Epithelial cell of proximal tubule (primary cell): ENCODE results near the gene MB21D2. TPM values are rescaled to one million over a fixed set of nuclear protein-coding genes. Genes with fewer than 3 reads are reported as not detected.
A peak's percentile ranks its signal among the peaks of the same experiment; 100 is the strongest.
"Not testable (repeated sequence)": the region's sequence is repeated elsewhere in the genome, so short reads cannot be mapped to it uniquely, and the experiment has no call there.

ENCODE experiments used
- DNase-seq: peaks from one replicate; pipeline ENCODE4 v3.0.0-alpha.2; 2011; ENCODE audit warnings: low read depth
- H3K4me3 ChIP-seq: 2 replicates; pipeline ENCODE4 v1.5.1; 2011; ENCODE audit warnings: low read depth, mild to moderate bottlenecking, low read length
- CTCF ChIP-seq: conservative IDR thresholded peaks from 2 replicates; pipeline ENCODE4 v1.5.1; 2012; ENCODE audit warnings: low read depth, mild to moderate bottlenecking, low read length
- total RNA-seq: library from RNA; depleted of rRNA; stranded (reverse); fragments of >200 nt; gene quantifications from 2 replicates; pipeline ENCODE4 v1.2.3, GENCODE V29; 2015

The MB21D2 gene
- total RNA-seq, 1 donor from 2014 or later, result 17.7 TPM

GRCh38 chr3:192795021-192795420, 122.6 kb downstream of the MB21D2 start:
- DNase-seq, result no peak

GRCh38 chr3:192794216-192794615, 123.4 kb downstream of the MB21D2 start:
- no peak for TF ChIP-seq CTCF
- no peak overlapping the region for H3K4me3 ChIP-seq
- no peak for DNase-seq

More at GRCh38 chr3:192795021-192795420, 122.6 kb downstream of the MB21D2 start:
- no peak for TF ChIP-seq CTCF
- H3K4me3 ChIP-seq, result no peak overlapping the region

DNA sequence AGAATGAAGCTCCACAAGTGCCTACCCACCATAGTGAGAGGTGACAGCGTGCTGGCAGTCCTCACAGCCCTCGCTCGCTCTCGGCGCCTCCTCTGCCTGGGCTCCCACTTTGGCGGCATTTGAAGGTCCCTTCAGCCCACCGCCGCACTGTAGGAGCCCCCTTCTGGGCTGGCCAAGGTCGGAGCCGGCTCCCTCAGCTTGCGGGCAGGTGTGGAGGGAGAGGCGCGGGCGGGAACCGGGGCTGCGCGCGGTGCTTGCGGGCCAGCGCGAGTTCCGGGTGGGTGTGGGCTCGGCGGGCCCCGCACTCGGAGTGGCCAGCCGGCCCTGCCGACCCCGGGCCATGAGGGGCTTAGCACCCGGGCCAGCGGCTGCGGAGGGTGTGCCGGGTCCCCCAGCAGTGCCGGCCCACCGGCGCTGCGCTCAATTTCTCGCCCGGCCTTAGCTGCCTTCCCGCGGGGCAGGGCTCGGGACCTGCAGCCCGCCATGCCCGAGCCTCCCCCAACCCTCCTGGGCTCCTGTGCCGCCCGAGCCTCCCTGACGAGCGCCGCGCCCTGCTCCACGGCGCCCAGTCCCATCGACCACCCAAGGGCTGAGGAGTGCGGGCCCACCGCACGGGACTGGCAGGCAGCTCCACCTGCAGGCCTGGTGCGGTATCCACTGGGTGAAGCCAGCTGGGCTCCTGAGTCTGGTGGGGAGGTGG, 128.7 kb downstream of the MB21D2 start:
- not testable (repeated sequence) for DNase-seq, H3K4me3 ChIP-seq

DNA sequence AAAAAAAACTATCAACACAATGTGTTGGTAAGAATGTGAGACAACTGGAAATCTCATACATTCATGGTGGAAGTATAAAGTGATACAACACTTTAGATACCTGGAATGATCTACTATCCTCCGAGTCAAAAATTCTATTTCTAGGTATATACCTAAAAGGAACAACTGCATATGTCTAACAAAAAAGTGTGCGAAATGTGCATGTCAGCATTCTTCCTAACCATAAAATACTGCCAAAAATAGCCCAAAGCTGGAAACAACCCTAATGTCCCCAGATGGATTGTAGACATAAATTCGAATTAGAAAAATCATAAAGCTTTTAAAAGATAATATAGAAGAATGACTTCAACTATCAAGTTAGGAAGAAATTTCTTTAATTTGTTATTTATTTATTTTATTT, 139.1 kb downstream of the MB21D2 start:
- no peak overlapping the region for H3K4me3 ChIP-seq
- no peak for DNase-seq
- TF ChIP-seq CTCF, result no peak

DNA sequence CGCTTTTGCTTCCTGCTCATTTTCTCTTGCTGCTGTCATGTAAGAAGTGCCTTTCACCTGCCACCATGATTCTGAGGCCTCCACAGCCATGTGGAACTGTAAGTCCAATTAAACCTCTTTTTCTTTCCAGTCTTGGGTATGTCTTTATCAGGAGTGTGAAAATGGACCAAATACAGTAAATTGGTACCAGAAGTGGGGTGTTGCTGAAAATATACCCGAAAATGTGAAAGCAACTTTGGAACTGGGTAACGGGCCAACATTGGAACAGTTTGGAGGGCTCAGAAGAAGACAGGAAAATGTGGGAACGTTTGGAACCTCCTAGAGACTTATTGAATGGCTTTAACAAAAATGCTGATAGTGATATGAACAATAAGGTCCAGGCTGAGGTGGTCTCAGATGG, 143.3 kb downstream of the MB21D2 start:
- H3K4me3 ChIP-seq, DNase-seq: not testable (repeated sequence)

DNA sequence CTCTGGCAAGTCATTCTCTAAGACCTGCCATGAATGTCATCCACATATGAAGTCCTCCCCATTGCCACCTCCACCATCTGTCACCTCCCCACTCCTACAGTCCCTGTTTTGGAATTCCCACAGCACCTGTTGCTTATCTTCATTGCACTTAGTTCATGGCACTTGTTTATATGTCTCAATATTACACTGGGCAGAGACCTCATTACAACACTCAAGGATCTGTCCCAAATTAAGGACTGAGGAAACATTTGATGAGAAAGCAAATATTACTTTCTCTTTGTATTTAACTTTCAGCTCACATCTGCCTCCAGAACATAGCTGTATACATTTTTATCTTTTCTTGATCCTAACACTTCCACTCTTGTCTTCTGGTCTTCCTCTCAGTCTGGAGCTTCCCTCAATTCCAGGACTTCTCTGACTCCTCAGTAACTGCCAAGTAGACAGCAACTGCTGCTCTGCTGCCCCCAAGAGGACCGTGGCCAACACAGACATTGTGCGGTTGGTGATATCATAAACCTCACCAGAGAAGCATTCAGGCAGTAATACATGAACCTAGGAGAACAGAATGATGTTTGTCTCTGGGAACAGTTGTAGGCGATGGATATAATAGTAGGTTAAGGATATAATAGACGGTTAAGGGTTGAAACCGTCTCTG, 145.3 kb downstream of the MB21D2 start:
- TF ChIP-seq CTCF, result peak; percentile 69
- H3K4me3 ChIP-seq, result no peak overlapping the region
- DNase-seq, result no peak

DNA sequence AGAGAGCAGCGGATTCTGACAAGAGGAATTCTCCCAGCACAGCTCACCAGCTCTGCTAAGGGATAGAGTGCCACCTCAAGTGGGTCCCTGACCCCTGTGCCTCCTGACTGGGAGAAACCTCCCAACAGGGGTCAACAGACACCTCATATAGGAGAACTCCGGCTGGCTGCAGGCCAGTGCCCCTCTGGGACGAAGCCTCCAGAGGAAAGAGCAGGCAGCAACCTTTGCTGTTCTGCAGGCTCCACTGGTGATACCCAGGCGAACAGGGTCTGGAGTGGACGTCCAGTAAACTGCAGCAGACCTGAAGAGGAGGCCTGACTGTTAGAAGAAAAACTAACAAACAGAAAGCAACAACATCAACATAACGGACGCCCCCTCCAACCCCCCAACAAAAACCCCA, 159.0 kb downstream of the MB21D2 start:
- TF ChIP-seq CTCF, result no peak
- no peak overlapping the region for H3K4me3 ChIP-seq
- no peak for DNase-seq

- TF ChIP-seq CTCF, result no peak
- DNase-seq, result no peak
- no peak overlapping the region for H3K4me3 ChIP-seq
These were observed 166.5 kb downstream of the MB21D2 start for GRCh38 chr3:192751148-192751547.
